K562 (cell line): ENCODE data around the gene POLR1C. TPM values are rescaled to one million over a fixed set of nuclear protein-coding genes. Genes with fewer than 3 reads are reported as not detected.

Source experiments
- ESRRA ChIP-seq: fragments of 450-650 bp; IDR thresholded peaks from 2 replicates; pipeline ENCODE4 v1.6.1; 2014; ENCODE audit warnings: low read depth, mild to moderate bottlenecking, moderate library complexity, borderline replicate concordance
- HDGF ChIP-seq: fragments of 450-650 bp; IDR thresholded peaks from 2 replicates; pipeline ENCODE4 v1.6.1; 2016
- KAT2B ChIP-seq: IDR thresholded peaks from one replicate; pipeline ENCODE4 v1.6.1; 2012; ENCODE audit warnings: low read depth, mild to moderate bottlenecking, control low read depth, inconsistent platforms, low read length, moderate library complexity
- MTA3 ChIP-seq: fragments of 450-650 bp; formaldehyde crosslinking; IDR thresholded peaks from 2 replicates; pipeline ENCODE4 v1.6.1; 2017; ENCODE audit warnings: mild to moderate bottlenecking, borderline replicate concordance
- MYC ChIP-seq, 2 experiments: fragments of 250-450 bp in 1 of 2; sonication (Bioruptor Pico) in 1 of 2; IDR thresholded peaks; 2 replicates each; pipeline versions ENCODE4 v1.5.1 to v1.6.1; 2012 to 2021; ENCODE audit warnings: low read depth in 2 of 2, borderline replicate concordance in 1 of 2, improper control_type of control experiment in 1 of 2, low read length in 1 of 2, mild to moderate bottlenecking in 1 of 2, moderate library complexity in 1 of 2
- NFXL1 ChIP-seq: fragments of 450-650 bp; formaldehyde crosslinking; IDR thresholded peaks from 2 replicates; pipeline ENCODE4 v1.4.0; 2021; ENCODE audit warnings: mild to moderate bottlenecking
- RBM14 ChIP-seq: fragments of 200-400 bp; formaldehyde crosslinking; IDR thresholded peaks from 2 replicates; pipeline ENCODE4 v1.6.1; 2018; ENCODE audit warnings: low read depth, mild to moderate bottlenecking, low read length, moderate library complexity, borderline replicate concordance; ENCODE audit not compliant: insufficient read depth
- TCF3 ChIP-seq: sonication (generic); formaldehyde crosslinking; IDR thresholded peaks from 2 replicates; pipeline ENCODE4 v1.4.0; 2020; ENCODE audit warnings: mild to moderate bottlenecking, missing genetic modification reagents
- ZNF41 ChIP-seq: fragments of 250-450 bp; sonication (Bioruptor Pico); conservative IDR thresholded peaks from 2 replicates; pipeline ENCODE4 v1.4.0; 2020; ENCODE audit warnings: mild to moderate bottlenecking
- polyA plus RNA-seq, 8 experiments: library from polyadenylated mRNA; depleted of rRNA in 4 of 8; stranded (reverse) in 5 of 8; unstranded in 3 of 8; fragments of >200 nt; fragmentation: Nextera tagmentation in 2 of 8; fragmentation: Illumina TruSeq in 1 of 8; extraction: Ambion mirVana in 2 of 8; extraction: Trizol in 1 of 8; gene quantifications; 2 replicates each; pipeline versions ENCODE4 v1.2.1 to v1.2.3, GENCODE V29; 2011 to 2014; ENCODE audit warnings: inconsistent platforms in 1 of 8, missing spikeins in 1 of 8
- total RNA-seq, 7 experiments: library from RNA; depleted of rRNA in 6 of 7; stranded (reverse); fragments of >200 nt in 6 of 7; fragmentation: Illumina TruSeq in 2 of 7; extraction: Trizol in 2 of 7; gene quantifications; 2 replicates each; pipeline versions ENCODE4 v1.2.1 to v1.2.3, GENCODE V29; 2011 to 2021; ENCODE audit warnings: low replicate concordance in 1 of 7
- TF ChIP-seq, protein P1 (sequence below): fragments of 200-800 bp; sonication (Bioruptor generic); IDR thresholded peaks from 2 replicates; pipeline ENCODE4 v1.6.1; 2016; ENCODE audit warnings: missing genetic modification characterization, missing compliant biosample characterization
- TF ChIP-seq, protein P2 (sequence below), 2 experiments: fragments of 450-650 bp; conservative IDR thresholded peaks; 2 replicates each; pipeline ENCODE4 v1.6.1; 2017; ENCODE audit warnings: mild to moderate bottlenecking in 2 of 2, moderate library complexity in 2 of 2
- TF ChIP-seq, protein P3 (sequence below): sonication (generic); formaldehyde crosslinking; IDR thresholded peaks from 2 replicates; pipeline ENCODE4 v1.8.1; 2023; ENCODE audit warnings: mild to moderate bottlenecking, missing genetic modification reagents
- TF ChIP-seq, protein P4 (sequence below), 2 experiments: fragments of 450-650 bp; IDR thresholded peaks; 2 replicates each; pipeline ENCODE4 v1.6.1; 2018; ENCODE audit warnings: mild to moderate bottlenecking in 2 of 2, low read depth in 1 of 2; ENCODE audit not compliant: partially characterized antibody in 2 of 2

Gene POLR1C
- total and polyA plus RNA-seq, 9 of the 15 experiments (the other 6 are each of a cell fraction or from before 2014, with no cell fraction given): 83.5 to 429 (median 120) TPM

DNA sequence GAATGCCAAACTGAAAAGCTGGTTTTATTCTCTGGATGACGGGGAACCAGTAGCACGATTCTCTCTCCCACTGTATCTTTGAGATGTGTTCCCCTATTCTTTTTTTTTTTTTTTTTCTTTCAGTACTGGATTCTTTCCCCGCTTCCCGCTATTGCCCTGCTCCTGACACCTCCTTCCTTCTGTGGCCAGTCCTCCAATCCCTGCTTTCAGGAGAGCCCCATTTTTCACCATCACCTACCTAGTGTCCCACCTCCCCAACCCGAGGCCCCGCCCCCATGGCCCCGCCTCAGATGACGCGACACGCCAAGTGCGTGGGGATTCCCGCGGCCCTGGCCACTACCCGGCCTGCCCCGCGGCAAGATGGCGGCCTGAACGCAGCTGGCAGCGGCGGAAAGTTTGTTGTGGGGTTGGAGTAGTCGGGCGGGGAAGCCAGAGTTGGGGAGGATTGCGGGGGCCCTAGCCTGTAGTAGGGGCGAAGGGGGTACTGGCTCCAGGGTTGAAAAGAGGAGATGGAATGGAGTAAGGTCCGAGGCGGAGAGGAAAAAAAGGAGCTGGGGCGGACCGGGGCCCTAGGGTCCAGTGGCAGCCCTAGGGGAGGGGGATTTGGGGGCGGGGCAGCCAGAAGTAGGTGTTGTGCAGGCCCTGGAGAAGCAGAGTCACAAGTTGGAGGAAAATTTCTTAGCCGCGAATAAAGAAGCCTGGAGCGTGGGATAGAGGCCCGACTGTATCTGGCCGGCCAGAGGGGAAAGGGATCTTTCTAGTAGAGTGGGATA, 39.5 kb upstream of the POLR1C start, which contains the start of gene TJAP1 (continued):
- TF ChIP-seq, protein P1, sequence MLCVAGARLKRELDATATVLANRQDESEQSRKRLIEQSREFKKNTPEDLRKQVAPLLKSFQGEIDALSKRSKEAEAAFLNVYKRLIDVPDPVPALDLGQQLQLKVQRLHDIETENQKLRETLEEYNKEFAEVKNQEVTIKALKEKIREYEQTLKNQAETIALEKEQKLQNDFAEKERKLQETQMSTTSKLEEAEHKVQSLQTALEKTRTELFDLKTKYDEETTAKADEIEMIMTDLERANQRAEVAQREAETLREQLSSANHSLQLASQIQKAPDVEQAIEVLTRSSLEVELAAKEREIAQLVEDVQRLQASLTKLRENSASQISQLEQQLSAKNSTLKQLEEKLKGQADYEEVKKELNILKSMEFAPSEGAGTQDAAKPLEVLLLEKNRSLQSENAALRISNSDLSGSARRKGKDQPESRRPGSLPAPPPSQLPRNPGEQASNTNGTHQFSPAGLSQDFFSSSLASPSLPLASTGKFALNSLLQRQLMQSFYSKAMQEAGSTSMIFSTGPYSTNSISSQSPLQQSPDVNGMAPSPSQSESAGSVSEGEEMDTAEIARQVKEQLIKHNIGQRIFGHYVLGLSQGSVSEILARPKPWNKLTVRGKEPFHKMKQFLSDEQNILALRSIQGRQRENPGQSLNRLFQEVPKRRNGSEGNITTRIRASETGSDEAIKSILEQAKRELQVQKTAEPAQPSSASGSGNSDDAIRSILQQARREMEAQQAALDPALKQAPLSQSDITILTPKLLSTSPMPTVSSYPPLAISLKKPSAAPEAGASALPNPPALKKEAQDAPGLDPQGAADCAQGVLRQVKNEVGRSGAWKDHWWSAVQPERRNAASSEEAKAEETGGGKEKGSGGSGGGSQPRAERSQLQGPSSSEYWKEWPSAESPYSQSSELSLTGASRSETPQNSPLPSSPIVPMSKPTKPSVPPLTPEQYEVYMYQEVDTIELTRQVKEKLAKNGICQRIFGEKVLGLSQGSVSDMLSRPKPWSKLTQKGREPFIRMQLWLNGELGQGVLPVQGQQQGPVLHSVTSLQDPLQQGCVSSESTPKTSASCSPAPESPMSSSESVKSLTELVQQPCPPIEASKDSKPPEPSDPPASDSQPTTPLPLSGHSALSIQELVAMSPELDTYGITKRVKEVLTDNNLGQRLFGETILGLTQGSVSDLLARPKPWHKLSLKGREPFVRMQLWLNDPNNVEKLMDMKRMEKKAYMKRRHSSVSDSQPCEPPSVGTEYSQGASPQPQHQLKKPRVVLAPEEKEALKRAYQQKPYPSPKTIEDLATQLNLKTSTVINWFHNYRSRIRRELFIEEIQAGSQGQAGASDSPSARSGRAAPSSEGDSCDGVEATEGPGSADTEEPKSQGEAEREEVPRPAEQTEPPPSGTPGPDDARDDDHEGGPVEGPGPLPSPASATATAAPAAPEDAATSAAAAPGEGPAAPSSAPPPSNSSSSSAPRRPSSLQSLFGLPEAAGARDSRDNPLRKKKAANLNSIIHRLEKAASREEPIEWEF (CRISPR knock-in tag): no peak
- TF ChIP-seq ZNF41 (CRISPR knock-in tag): no peak
- TF ChIP-seq, protein P2, sequence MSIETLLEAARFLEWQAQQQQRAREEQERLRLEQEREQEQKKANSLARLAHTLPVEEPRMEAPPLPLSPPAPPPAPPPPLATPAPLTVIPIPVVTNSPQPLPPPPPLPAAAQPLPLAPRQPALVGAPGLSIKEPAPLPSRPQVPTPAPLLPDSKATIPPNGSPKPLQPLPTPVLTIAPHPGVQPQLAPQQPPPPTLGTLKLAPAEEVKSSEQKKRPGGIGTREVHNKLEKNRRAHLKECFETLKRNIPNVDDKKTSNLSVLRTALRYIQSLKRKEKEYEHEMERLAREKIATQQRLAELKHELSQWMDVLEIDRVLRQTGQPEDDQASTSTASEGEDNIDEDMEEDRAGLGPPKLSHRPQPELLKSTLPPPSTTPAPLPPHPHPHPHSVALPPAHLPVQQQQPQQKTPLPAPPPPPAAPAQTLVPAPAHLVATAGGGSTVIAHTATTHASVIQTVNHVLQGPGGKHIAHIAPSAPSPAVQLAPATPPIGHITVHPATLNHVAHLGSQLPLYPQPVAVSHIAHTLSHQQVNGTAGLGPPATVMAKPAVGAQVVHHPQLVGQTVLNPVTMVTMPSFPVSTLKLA (conservative IDR thresholded peaks at IDR 0.05): peak; percentile 52 to 83
- no peak for TF ChIP-seq TCF3 (CRISPR knock-in tag)
- TF ChIP-seq MTA3: no peak; the same call in 1 of the 2 replicates
- TF ChIP-seq RBM14: no peak
- no peak for TF ChIP-seq NFXL1 (CRISPR knock-in tag)
- TF ChIP-seq KAT2B: no peak
- TF ChIP-seq, protein P3, sequence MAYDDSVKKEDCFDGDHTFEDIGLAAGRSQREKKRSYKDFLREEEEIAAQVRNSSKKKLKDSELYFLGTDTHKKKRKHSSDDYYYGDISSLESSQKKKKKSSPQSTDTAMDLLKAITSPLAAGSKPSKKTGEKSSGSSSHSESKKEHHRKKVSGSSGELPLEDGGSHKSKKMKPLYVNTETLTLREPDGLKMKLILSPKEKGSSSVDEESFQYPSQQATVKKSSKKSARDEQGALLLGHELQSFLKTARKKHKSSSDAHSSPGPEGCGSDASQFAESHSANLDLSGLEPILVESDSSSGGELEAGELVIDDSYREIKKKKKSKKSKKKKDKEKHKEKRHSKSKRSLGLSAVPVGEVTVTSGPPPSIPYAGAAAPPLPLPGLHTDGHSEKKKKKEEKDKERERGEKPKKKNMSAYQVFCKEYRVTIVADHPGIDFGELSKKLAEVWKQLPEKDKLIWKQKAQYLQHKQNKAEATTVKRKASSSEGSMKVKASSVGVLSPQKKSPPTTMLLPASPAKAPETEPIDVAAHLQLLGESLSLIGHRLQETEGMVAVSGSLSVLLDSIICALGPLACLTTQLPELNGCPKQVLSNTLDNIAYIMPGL: peak; percentile 64; the same call in 1 of the 2 replicates
- TF ChIP-seq HDGF: no peak
- TF ChIP-seq MYC (IDR thresholded peaks at IDR 0.05; ENCODE audit: low read depth, low read length): peak; percentile 51; the same call in 1 of the 2 replicates
- TF ChIP-seq MYC (CRISPR knock-in tag; IDR thresholded peaks at IDR 0.05; ENCODE audit: borderline replicate concordance, low read depth): no peak
- TF ChIP-seq ESRRA: peak; percentile 13; the same call in 1 of the 2 replicates
- TF ChIP-seq, protein P4, sequence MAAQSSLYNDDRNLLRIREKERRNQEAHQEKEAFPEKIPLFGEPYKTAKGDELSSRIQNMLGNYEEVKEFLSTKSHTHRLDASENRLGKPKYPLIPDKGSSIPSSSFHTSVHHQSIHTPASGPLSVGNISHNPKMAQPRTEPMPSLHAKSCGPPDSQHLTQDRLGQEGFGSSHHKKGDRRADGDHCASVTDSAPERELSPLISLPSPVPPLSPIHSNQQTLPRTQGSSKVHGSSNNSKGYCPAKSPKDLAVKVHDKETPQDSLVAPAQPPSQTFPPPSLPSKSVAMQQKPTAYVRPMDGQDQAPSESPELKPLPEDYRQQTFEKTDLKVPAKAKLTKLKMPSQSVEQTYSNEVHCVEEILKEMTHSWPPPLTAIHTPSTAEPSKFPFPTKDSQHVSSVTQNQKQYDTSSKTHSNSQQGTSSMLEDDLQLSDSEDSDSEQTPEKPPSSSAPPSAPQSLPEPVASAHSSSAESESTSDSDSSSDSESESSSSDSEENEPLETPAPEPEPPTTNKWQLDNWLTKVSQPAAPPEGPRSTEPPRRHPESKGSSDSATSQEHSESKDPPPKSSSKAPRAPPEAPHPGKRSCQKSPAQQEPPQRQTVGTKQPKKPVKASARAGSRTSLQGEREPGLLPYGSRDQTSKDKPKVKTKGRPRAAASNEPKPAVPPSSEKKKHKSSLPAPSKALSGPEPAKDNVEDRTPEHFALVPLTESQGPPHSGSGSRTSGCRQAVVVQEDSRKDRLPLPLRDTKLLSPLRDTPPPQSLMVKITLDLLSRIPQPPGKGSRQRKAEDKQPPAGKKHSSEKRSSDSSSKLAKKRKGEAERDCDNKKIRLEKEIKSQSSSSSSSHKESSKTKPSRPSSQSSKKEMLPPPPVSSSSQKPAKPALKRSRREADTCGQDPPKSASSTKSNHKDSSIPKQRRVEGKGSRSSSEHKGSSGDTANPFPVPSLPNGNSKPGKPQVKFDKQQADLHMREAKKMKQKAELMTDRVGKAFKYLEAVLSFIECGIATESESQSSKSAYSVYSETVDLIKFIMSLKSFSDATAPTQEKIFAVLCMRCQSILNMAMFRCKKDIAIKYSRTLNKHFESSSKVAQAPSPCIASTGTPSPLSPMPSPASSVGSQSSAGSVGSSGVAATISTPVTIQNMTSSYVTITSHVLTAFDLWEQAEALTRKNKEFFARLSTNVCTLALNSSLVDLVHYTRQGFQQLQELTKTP (IDR thresholded peaks at IDR 0.05; ENCODE audit: low read depth in 1 of 2, partially characterized antibody in 2 of 2): peak in 1 of 2 experiments; percentile 67
